ENCODE results near the gene CA12.
A peak's percentile ranks its signal among the peaks of the same experiment; 100 is the strongest.

CA12 gene

DNA sequence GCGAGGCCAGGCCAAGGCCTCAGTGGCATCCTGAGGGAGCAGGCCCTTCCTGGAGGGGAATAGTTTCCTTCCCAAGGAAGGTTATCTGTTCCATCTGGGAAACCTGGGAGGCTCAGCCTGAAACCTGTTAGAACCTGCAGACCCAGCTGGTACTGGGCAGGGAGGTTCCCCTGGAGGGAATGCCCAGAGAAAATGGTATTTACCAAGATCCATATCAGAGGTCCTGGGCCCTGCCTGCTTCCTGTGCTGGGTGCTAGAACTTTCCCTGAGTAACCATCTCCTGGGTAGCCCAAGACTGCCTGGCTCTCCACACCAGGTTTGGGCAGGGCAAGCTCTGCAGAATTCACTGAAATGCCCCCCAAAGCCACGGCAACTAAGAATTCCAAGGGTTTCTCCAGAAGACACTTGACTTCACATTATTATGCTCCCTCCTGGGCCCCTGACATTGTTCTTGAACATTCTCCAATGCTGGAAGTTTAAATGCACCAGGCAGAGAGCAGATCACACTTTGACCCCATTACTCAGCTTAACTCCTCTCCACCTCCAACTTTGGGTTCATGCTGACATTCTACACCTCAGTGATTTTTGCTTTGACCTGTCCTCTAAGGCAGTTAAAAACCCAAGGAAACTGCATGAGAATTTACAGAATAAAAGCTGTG is 2.0 kb downstream of the CA12 start:
- DNase-seq (ENCODE audit: low read depth, low spot score): no peak

DNA sequence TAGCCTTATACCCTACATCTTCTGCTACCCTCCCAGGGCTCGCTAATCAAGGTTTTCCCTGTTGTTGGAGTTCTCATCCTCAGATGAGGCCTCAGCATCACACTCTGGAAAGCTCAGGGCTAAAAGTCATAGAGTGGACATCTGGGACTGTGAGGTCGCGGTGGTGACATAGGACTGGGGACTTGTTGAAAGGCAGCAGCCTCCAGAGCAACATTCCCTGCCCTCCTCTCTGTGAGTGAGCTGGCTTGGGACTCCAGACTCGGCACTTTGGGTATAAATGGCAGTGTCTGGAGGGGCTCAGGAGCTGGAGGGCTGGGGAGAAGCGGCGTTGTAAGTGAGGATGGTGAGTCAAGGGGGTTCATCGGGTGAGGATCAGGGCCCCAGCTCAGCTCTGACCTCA is 2.7 kb downstream of the CA12 start:
- DNase-seq (ENCODE audit: low read depth, low spot score): no peak

DNA sequence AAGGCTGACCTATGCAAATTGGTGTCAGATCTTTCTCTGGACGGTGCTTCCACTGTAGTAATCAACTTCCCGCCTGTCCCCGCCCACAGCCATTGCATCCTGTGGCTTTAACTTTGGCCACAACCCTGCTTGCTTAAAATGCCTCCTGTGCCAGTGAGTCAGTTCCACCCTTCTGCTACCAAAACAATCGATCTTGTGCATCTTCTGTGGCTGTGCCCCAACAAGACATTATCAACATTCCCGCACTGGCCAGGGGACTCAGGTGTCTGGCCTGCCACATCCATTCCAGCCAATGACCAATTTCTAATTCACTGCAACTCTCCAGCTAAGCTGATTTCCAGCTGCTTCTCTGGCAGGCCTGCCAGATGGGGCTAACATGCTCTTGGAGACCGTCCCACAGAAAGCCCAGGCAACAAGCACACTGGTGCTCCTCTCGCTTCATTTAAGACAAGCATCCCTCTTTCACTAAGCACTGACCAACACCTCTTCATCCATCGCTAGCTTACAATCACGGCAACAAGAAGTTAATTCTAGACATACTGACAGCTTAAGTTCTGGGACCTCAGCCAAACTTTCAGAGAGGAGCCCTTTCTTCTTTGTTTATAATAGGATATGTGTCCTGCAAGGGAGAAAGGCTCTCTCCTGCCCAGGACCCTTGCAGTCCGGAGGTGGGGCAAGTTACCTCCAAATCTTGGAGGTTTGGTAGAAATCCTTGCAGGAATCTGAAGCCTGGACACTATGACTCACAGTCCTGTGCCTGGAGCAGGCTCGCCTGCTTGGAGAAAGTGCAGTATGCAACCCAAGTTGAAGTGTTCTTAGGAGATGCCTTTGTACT is 6.7 kb downstream of the CA12 start:
- DNase-seq (ENCODE audit: low read depth, low spot score): no peak

DNA sequence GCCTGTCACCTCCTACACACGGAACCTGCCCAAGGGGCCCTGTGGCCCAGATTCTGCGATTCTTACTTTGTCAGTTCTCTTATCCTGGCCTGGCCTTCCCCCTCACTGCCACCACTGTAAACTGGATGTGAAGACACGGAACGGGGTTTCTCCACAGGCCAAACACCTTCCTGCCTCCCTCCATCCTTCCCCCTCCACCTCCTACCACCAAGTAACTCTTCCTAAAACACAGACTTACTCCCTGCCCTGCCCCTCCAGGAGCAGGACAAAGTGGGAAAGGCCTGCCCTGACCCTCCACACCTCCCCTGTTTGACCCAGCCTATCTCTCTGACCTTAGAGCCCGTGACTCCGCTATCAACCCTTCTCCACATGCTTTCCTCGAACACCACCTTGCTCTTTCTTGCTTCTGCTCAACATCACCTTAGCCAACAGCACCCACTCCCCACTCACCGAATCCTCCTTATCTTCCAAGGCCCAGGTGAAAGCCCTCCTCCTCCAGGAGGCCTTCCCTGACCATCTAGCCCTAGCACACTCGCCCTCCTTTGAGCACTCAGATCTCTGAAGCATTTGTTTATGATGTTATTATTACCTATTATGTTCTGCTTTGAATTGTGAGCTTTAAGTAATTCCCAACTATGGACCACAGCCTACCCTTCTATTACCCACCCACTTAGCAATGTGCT is 7.6 kb downstream of the CA12 start:
- DNase-seq (ENCODE audit: low read depth, low spot score): no peak

- no peak for DNase-seq (ENCODE audit: low read depth, low spot score)
Measured at GRCh38 chr15:63373330-63373729, 8.3 kb downstream of the CA12 start.

DNA sequence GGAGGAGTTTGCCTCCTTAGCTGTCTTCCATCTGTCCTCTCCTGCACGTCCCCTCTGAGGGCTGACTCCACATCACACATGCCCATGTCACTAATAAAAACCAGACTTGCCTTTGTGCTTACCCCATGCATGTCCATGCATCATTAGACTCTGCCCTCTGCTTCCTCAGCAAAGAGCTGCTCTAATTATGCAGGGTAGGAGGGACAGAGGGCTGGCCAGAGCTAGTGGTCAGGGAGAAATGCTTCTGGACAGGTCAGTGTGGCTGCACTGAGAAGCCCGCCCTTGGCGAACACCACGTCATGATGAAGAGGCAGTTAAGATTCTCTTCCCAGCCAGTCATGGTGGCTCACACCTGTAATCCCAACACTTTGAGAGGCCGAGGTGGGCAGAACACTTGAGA is 8.9 kb downstream of the CA12 start:
- no peak for DNase-seq (ENCODE audit: low read depth, low spot score)

DNA sequence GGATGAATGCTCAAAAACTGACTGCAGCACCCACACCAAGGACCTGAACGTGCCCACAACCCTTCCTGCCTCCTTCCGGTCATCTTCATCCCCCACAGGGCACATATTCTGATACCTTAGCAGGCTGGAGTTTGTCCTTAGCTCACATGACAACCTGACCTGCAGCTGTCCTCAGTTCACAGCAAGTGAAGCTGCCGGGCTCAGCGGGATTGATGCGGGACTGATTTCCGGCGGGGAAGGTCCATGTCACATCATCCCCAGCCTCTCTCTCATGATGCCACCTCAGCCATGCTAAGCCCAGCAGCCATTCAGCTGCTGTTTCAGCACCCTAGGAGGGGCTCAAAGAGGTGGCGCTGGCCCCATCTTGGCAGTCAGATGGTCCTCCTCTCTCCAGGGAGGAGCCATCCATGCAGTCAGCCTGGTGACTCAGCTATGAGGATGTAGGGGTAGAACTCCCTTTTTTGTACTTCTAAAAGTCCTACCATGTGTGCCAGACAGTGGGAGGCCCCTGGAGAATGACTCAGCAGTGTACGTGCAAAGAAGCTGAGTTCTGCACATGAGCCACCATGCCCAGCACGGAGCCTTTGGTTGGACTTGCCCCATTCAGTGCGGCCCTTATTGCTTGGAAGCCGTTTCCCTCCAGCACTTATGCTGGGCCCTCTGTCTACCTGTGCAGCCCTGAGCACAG is 9.5 kb downstream of the CA12 start:
- DNase-seq (ENCODE audit: low read depth, low spot score): peak; percentile 61

- DNase-seq (ENCODE audit: low read depth, low spot score): no peak
Measured at GRCh38 chr15:63371297-63371918, 10.2 kb downstream of the CA12 start.

GRCh38 chr15:63370764-63371163 is 10.9 kb downstream of the CA12 start:
- DNase-seq (ENCODE audit: low read depth, low spot score): no peak

DNA sequence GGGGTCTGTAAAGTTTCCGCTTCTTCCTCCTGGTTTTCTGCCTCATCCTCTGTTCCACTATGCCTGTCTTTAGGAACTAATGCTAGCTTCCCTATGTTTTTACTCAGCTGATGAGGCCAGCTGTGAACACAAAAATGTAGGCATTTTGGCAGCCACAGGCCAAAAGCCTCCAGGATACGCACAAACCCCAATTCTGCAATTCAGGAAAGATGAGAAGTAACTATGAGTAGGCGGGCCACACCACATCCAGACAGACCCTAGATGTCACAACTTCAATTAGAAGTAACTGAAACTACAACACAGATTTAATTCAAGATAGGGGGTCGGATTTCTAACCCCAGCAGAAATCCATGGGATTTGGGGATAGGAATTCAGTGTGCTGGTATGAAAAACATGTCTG is 11.9 kb downstream of the CA12 start:
- no peak for DNase-seq (ENCODE audit: low read depth, low spot score)

- no peak for DNase-seq (ENCODE audit: low read depth, low spot score)
Measured at GRCh38 chr15:63369296-63369695, 12.3 kb downstream of the CA12 start.

- DNase-seq (ENCODE audit: low read depth, low spot score): no peak
Measured at GRCh38 chr15:63368503-63368902, 13.1 kb downstream of the CA12 start.

DNA sequence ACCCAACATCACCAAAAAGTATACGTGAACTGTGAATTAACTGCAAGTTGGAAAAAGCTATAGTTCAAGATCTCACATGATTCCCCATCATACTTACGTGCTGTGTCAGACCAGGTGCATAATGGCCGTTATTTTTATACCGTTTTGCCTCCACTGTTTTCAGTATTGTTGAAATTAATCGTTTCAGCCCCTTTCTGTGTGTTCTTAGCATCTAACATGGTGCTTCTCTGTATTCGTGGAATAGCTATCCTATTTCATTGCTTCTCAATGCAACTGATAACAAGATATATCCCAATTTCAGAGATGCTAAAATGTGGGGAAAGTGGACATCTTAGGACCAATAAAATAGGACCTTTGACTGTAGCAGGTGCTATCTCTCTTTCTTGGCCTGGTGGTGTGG is 13.7 kb downstream of the CA12 start:
- DNase-seq (ENCODE audit: low read depth, low spot score): no peak

GRCh38 chr15:63367390-63367789 is 14.3 kb downstream of the CA12 start:
- no peak for DNase-seq (ENCODE audit: low read depth, low spot score)

DNA sequence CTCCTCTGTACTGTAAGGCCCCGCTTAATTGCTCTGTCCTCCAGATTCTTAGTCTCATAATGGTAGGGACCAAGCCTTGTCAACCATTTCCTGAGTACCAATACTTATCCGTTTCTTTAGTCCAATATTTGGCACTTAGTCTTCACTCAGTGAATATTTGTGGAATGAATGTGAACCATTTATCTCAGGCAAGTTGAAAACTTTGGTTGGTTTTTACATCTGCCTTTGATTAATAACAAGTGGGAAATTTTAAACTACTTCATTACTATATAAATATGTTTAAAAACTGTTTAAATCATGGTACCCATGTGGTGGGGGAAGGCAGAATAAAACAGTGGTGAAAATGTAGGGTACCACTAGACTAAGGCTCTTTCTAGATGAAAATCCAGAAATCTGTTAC is 15.2 kb downstream of the CA12 start:
- DNase-seq (ENCODE audit: low read depth, low spot score): no peak

GRCh38 chr15:63365273-63365680 is 16.4 kb downstream of the CA12 start:
- no peak for DNase-seq (ENCODE audit: low read depth, low spot score)

- no peak for DNase-seq (ENCODE audit: low read depth, low spot score)
Measured at GRCh38 chr15:63364399-63365272, 17.0 kb downstream of the CA12 start.

DNA sequence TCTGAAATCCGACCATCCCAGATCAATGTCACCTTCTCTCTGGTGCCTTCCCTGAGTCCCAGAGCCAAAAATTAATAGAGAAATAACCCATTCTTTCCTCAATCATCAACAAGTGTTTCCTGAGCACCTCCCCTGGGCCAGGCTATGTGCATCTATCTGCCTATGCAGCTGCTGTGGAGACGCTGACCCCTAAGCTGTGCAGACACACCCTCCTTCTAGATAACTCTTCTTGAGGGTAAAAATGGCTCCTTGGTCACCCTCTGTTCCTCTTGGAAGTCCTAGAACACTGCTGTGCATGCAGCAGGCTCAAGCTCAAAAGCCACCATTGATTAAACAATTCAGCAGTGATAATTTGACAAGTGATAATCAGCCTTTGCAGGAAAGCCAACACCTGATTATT is 18.4 kb downstream of the CA12 start:
- no peak for DNase-seq (ENCODE audit: low read depth, low spot score)

GRCh38 chr15:63362885-63363284 is 18.8 kb downstream of the CA12 start:
- DNase-seq (ENCODE audit: low read depth, low spot score): no peak

DNA sequence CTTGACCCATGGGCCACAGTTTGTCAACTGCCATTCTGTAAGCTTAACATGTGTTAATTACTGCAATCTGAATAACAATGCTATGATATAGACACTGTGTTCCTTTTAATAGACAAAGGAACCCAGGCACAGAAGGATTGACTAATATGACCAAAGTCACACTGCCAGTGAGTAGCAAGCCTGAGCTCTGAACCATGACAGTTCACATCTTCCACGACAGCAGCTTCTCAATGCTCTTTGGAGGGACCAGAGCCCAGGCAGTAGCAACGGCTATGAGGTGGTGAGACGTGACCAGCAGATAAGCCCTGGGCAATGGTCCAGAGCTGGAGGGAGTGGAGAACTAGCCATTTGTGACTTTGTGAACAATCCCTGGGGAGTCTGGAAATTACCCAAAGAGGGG is 19.4 kb downstream of the CA12 start:
- DNase-seq (ENCODE audit: low read depth, low spot score): no peak

DNA sequence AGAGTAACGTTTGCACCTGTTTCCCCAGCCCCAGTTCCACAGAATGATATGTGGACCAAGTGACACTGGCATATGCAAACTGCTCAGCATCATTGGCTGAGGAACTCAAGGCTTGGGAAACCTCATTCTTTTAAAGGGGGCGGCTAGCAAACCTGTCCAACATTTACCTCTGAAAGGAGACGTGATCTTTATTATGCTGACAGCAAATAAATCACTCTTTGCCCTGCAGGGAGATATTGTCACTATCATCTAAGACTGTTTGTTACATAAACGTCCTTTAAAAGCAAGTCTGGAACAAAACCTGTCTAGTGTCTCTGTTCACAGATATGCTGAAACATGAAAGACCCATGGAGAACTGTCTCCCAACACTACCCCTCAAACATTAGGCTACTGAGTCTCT is 21.5 kb downstream of the CA12 start:
- DNase-seq (ENCODE audit: low read depth, low spot score): no peak

Data from brain pericyte (primary cell).